Measurements from ENCODE around the gene C2orf80. TPM values are rescaled to one million over a fixed set of nuclear protein-coding genes. Genes with fewer than 3 reads are reported as not detected.

C2orf80 gene
- total and polyA plus RNA-seq, 2 donors (not counting 3 experiments of a cell fraction or from before 2014, with no cell fraction given): not detected

GRCh38 chr2:208208335-208209085 lies 18.7 kb upstream of the C2orf80 start:
- H3K36me3 ChIP-seq (ENCODE audit: control insufficient read depth in 2 of 2, extremely low read depth in 1 of 2, insufficient read depth in 2 of 2, low read length in 2 of 2): no peaks in the 10 kb centered on the region
- no peaks in the 10 kb centered on the region for H4K20me1 ChIP-seq (replicated peaks; ENCODE audit: control insufficient read depth, extremely low read depth, insufficient read depth, low read length)
- no peak overlapping the region for H3K9ac ChIP-seq (replicated peaks; ENCODE audit: extremely low read depth, insufficient read depth, low read length)
- no peaks in the 10 kb centered on the region for H3K4me1 ChIP-seq (ENCODE audit: control insufficient read depth, extremely low read depth, insufficient read depth, low read length)
- H2AFZ ChIP-seq (ENCODE audit: low read depth, low read length): no peak overlapping the region
- intact Hi-C loops (cut with micrococcal nuclease) (no loop called here), dilution Hi-C loops (cut with MboI; ENCODE audit: extremely low pct_ligation_motif_present, low sequenced_read_pairs) (no loop called here)
- H3K79me2 ChIP-seq (ENCODE audit: control insufficient read depth, insufficient read depth, low read length): no peaks in the 10 kb centered on the region
- no peaks in the 10 kb centered on the region for H3K9me1 ChIP-seq (replicated peaks; ENCODE audit: control insufficient read depth, extremely low read depth, insufficient read depth, low read length)
- no peak overlapping the region for H3K4me2 ChIP-seq (ENCODE audit: insufficient read depth, low read length)
- no peaks in the 10 kb centered on the region for H3K9me3 ChIP-seq (replicated peaks; ENCODE audit: control insufficient read depth, insufficient read depth, low read length)
- no peak for FAIRE-seq
- TF ChIP-seq EZH2 (IDR thresholded peaks at IDR 0.05; ENCODE audit: borderline replicate concordance, low read depth, low read length, severe bottlenecking) (no peak), MAX (IDR thresholded peaks at IDR 0.05; ENCODE audit: insufficient read depth, insufficient read length) (no peak), JUN (IDR thresholded peaks at IDR 0.05; ENCODE audit: borderline replicate concordance, insufficient read depth, insufficient read length, low read depth) (no peak), GATA2 (IDR thresholded peaks at IDR 0.05; ENCODE audit: insufficient read depth, insufficient read length, low read depth, low read length) (no peak), CTCF (IDR thresholded peaks at IDR 0.05; ENCODE audit: extremely low read depth in 1 of 2, insufficient read depth in 1 of 2, low read depth in 1 of 2, low read length in 2 of 2) (no peak), FOS (IDR thresholded peaks at IDR 0.05; ENCODE audit: borderline replicate concordance, insufficient read depth, low read length) (no peak), POLR2A (IDR thresholded peaks at IDR 0.05; ENCODE audit: low read depth, low read length) (no peak), POLR2AphosphoS5 (IDR thresholded peaks at IDR 0.05; ENCODE audit: insufficient read depth, low read depth, low read length) (no peak), MYC (IDR thresholded peaks at IDR 0.05; ENCODE audit: low read depth, low read length) (no peak)
- CTCF ChIA-PET: no interaction called here
- no peak overlapping the region for H3K27ac ChIP-seq (ENCODE audit: insufficient read depth, low read depth, low read length)
- no TSS peak for BruUV-seq (replicated peaks)
- no peaks in the 10 kb centered on the region for H3K27me3 ChIP-seq (ENCODE audit: control insufficient read depth in 2 of 2, insufficient read depth in 2 of 2, low read length in 2 of 2)
- POLR2A ChIA-PET: no interaction called here
- no peak for DNase-seq (ENCODE audit: low read depth, low spot score)
- no peak overlapping the region for H3K4me3 ChIP-seq (replicated peaks in 1 of 3; ENCODE audit: insufficient read depth in 1 of 3, low read depth in 1 of 3, low read length in 3 of 3)
